Daoy (cell line): ENCODE data around the gene IQCF2. TPM values are rescaled to one million over a fixed set of nuclear protein-coding genes. Genes with fewer than 3 reads are reported as not detected.
"Not testable (repeated sequence)": the region's sequence is repeated elsewhere in the genome, so short reads cannot be mapped to it uniquely, and the experiment has no call there.

Source experiments
- DNase-seq: peaks from one replicate; pipeline ENCODE4 v3.0.0-alpha.2; 2015; ENCODE audit warnings: low read depth
- total RNA-seq: library from RNA; depleted of rRNA; stranded (reverse); fragments of >200 nt; shearing (Covaris generic); gene quantifications from 2 replicates; pipeline ENCODE4 v1.2.3, GENCODE V29; 2014; rRNA removed

The IQCF2 gene
- total RNA-seq, 1 experiment from 2014 or later, result not detected

GRCh38 chr3:51876186-51876585 lies 14.8 kb downstream of the IQCF2 start:
- no peak for DNase-seq

DNA sequence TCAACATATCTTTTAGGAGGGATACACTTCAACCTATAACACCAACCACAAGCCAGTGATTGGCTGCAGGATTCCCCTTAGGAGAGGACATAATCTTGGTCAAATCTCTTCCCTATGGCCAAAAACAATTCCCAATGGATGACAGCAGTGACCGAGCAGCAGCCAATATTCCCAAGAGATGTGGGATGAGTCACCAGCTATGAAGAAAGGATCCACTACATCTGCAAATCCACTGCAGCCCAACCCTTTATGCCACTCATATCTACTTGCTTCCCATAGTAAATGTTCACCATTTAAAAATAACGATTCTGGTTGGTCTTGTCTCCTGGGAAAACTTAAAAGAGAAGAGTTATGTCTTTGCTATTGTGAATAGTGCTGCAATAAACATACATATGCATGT lies 18.5 kb downstream of the IQCF2 start:
- DNase-seq, result no peak

DNA sequence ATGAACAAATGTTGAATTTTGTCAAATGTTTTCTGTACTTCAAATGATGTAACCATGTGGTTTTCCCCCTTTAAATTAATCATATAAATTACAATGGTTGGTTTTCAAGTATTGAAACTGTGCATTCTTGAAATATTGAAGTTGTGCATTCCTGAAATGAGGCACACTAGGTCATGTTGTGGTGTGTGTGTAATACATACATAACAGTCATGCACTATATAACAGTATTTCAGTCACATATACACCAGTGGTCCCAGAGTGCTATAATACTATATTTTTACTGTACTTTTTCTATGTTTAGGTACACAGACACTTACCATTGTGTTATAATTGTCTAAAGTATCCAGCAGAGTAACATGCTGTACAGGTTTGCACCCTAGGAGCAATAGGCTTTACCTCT lies 25.0 kb downstream of the IQCF2 start:
- DNase-seq, result no peak

- no peak for DNase-seq
Measured at GRCh38 chr3:51887620-51888019, 26.2 kb downstream of the IQCF2 start.

GRCh38 chr3:51888463-51889105 lies 27.2 kb downstream of the IQCF2 start:
- no peak for DNase-seq

- DNase-seq, result no peak
Measured at GRCh38 chr3:51891242-51892039, 30.0 kb downstream of the IQCF2 start.

DNA sequence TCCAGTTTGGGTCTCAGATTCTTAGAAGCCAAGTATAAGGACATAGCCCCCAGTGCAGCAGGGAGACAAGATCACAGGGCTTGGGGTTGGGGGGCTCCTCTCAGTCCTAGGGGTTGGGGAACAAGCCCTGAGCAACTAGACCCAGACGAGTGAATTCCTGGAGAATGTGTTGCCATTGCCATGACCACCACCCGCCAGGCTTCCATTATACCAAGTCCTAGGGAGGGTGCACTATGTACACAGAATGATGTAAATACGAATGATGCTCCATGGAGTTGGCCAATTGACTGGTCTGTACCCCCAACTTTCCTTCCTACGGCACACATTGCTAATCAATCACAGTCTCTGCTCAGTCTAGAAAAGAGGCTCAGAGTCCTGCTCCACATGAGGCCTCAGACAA lies 33.0 kb downstream of the IQCF2 start:
- no peak for DNase-seq

GRCh38 chr3:51894939-51895338 lies 33.5 kb downstream of the IQCF2 start:
- DNase-seq, result no peak

DNA sequence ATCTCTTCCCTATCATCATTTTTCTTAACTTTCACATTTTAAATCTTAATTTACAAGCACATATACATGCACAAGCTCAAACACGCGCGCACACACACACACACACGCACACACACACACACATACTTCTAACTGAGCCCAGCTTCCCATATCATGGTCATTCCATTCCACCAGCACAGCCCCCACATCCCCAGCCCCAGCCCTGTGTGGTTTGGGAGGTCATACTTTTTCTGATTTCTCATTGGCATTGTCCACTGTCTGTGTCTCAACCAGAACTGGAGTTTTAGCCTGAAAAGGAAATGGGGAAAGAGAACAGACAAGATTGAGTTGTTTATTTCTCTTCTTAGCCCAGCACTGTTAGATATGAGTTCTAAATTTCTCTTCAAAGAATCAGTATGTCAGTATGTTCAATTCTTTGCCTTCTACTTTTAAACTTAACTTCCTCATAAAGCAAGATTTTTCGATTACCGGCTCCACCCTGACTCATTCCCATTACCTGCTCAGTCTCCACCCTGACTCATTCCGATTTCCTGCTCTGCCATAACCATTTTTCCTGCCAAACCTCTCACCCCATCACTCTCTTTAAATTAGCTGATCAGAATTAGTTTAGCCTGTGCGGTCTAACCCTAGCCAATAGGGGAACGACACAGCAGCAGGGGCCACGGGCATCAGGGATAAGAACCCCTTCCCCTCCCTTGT lies 35.3 kb downstream of the IQCF2 start:
- no peak for DNase-seq

GRCh38 chr3:51897391-51897790 lies 36.0 kb downstream of the IQCF2 start:
- DNase-seq, result no peak

GRCh38 chr3:51900043-51900442 lies 38.6 kb downstream of the IQCF2 start:
- DNase-seq, result not testable (repeated sequence)

GRCh38 chr3:51902361-51902760 lies 40.9 kb downstream of the IQCF2 start:
- peak; percentile 71 for DNase-seq

DNA sequence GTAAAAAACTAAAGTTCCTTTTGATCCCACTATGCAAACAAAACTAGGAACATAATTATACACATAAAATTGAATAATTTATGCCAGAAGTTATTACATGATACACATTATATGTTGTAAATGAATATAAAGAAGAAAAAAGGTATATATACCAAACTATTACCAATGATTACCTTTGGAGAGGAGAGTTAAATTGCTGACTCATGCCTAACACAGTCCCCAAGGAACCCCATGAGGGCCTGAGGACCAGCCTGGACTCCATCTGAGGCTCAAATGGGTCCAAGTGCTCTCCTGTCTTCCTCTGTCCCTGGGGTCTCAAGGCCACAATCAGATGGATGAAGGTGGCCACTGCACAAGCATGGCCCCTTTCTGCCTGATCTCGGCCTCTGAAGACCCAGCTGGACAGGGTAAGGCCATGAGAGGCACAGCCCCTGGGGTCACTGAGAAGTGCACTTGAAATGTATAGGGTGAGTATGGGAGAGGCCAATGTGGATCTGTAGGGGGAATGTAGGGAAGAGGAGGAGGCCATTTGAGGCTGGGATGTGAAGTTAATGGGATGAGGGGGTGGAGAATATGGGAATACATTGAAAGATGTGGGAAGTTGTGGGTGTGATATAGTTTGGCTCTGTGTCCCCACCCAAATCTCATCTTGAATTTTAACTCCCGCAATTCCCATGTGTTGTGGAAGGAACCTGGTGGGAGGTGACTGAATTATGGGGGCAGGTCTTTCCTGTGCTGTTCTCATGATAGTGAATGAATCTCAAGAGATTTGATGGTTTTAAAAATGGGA lies 42.8 kb downstream of the IQCF2 start:
- DNase-seq, result no peak

- no peak for DNase-seq
Measured at GRCh38 chr3:51908026-51908425, 46.6 kb downstream of the IQCF2 start.

Other genes starting within 250 kb of the IQCF2 start
- 35.0 and 37.2 TPM in 2 replicates for gene TEX264, start 190.4 kb upstream of the IQCF2 start, total RNA-seq
- not detected in 2 replicates for gene GRM2, start 154.5 kb upstream of the IQCF2 start, total RNA-seq
- gene IQCF6, start 82.4 kb upstream of the IQCF2 start, total RNA-seq, result not detected in 2 replicates
- gene IQCF5, start 14.0 kb downstream of the IQCF2 start, total RNA-seq, result not detected in 2 replicates
- not detected in 2 replicates for gene IQCF1, start 41.7 kb downstream of the IQCF2 start, total RNA-seq
- 69.3 and 71.7 TPM in 2 replicates for gene RRP9, start 80.3 kb downstream of the IQCF2 start, total RNA-seq
- 4.4 and 8.9 TPM in 2 replicates for gene PARP3, start 80.7 kb downstream of the IQCF2 start, total RNA-seq
- not detected in 2 replicates for gene GPR62, start 93.8 kb downstream of the IQCF2 start, total RNA-seq
- 23.9 and 37.0 TPM in 2 replicates for gene PCBP4, start 105.8 kb downstream of the IQCF2 start, total RNA-seq
- 8.3 and 13.2 TPM in 2 replicates for gene ABHD14B, start 112.4 kb downstream of the IQCF2 start, total RNA-seq
- 1.9 and 10.5 TPM in 2 replicates for gene ABHD14A, start 113.4 kb downstream of the IQCF2 start, total RNA-seq
- 15.9 and 25.9 TPM in 2 replicates for gene ACY1, start 121.9 kb downstream of the IQCF2 start, total RNA-seq
- 865 and 1,191 TPM in 2 replicates for gene RPL29, start 134.3 kb downstream of the IQCF2 start, total RNA-seq
- 14.2 TPM in 2 replicates for gene DUSP7, start 195.0 kb downstream of the IQCF2 start, total RNA-seq